T-helper 1 cell treated with Interleukin-12 subunit alpha and Interleukin-12 subunit beta and Interleukin-4 antibody, amounts not matched to agents 30 μg/mL and 1 μg/mL, for 36 hours (primary cell): ENCODE measurements around the gene SYT7.
"Not testable (repeated sequence)": the region's sequence is repeated elsewhere in the genome, so short reads cannot be mapped to it uniquely, and the experiment has no call there.

Source experiments
- H3K27ac Mint-ChIP-seq: one replicate; pipeline ENCODE4 v1.8.0; 2021; ENCODE audit warnings: mild to moderate bottlenecking, mixed read lengths
- H3K27me3 Mint-ChIP-seq: one replicate; pipeline ENCODE4 v1.8.0; 2021; ENCODE audit warnings: low read depth, mixed read lengths
- H3K36me3 Mint-ChIP-seq: one replicate; pipeline ENCODE4 v1.8.0; 2021; ENCODE audit warnings: low read depth, mixed read lengths
- H3K4me1 Mint-ChIP-seq: one replicate; pipeline ENCODE4 v1.8.0; 2021; ENCODE audit warnings: low read depth, mixed read lengths
- H3K4me3 Mint-ChIP-seq: one replicate; pipeline ENCODE4 v1.8.0; 2021; ENCODE audit warnings: mild to moderate bottlenecking, moderate library complexity, mixed read lengths
- H3K9me3 Mint-ChIP-seq: one replicate; pipeline ENCODE4 v1.8.0; 2021; ENCODE audit warnings: mixed read lengths

The SYT7 gene

GRCh38 chr11:61581030-61581928 lies at the start of gene SYT7:
Gene SYT7 (minus strand): TSS chr11:61581076. CDS start chr11:61580820, 256 bp downstream.
- peak within 1 kb of the TSS; percentile 55 for H3K27ac Mint-ChIP-seq
- peaks cover 67% of the 10 kb centered on the region for H3K27me3 Mint-ChIP-seq
- no peaks in the 10 kb centered on the region for H3K9me3 Mint-ChIP-seq
- H3K4me1 Mint-ChIP-seq, result peaks cover 5% of the 10 kb centered on the region
- no peaks in the 10 kb centered on the region for H3K36me3 Mint-ChIP-seq
- H3K4me3 Mint-ChIP-seq, result peak within 1 kb of the TSS; percentile 80

- Mint-ChIP-seq H3K27ac (no peak overlapping the region), H3K4me1 (no peaks in the 10 kb centered on the region), H3K27me3 (no peaks in the 10 kb centered on the region), H3K36me3 (no peaks in the 10 kb centered on the region), H3K9me3 (no peaks in the 10 kb centered on the region), H3K4me3 (no peak overlapping the region)
Measured at GRCh38 chr11:61630089-61630488, 49.2 kb upstream of the SYT7 start.

GRCh38 chr11:61629082-61629833 lies 48.4 kb upstream of the SYT7 start:
- Mint-ChIP-seq H3K4me1 (no peaks in the 10 kb centered on the region), H3K9me3 (no peaks in the 10 kb centered on the region), H3K27ac (no peak overlapping the region), H3K4me3 (no peak overlapping the region), H3K36me3 (no peaks in the 10 kb centered on the region), H3K27me3 (no peaks in the 10 kb centered on the region)

- H3K36me3 Mint-ChIP-seq, result no peaks in the 10 kb centered on the region
- H3K27me3 Mint-ChIP-seq, result no peaks in the 10 kb centered on the region
- no peak overlapping the region for H3K27ac Mint-ChIP-seq
- H3K4me1 Mint-ChIP-seq, result no peaks in the 10 kb centered on the region
- no peak overlapping the region for H3K4me3 Mint-ChIP-seq
- no peaks in the 10 kb centered on the region for H3K9me3 Mint-ChIP-seq
Measured at GRCh38 chr11:61628662-61628970, 47.7 kb upstream of the SYT7 start.

GRCh38 chr11:61627850-61628661 lies 47.2 kb upstream of the SYT7 start:
- no peak overlapping the region for H3K27ac Mint-ChIP-seq
- no peaks in the 10 kb centered on the region for H3K9me3 Mint-ChIP-seq
- H3K4me3 Mint-ChIP-seq, result no peak overlapping the region
- H3K27me3 Mint-ChIP-seq, result no peaks in the 10 kb centered on the region
- no peaks in the 10 kb centered on the region for H3K36me3 Mint-ChIP-seq
- H3K4me1 Mint-ChIP-seq, result no peaks in the 10 kb centered on the region

- no peaks in the 10 kb centered on the region for H3K9me3 Mint-ChIP-seq
- no peak overlapping the region for H3K27ac Mint-ChIP-seq
- H3K4me3 Mint-ChIP-seq, result no peak overlapping the region
- H3K4me1 Mint-ChIP-seq, result no peaks in the 10 kb centered on the region
- H3K27me3 Mint-ChIP-seq, result no peaks in the 10 kb centered on the region
- H3K36me3 Mint-ChIP-seq, result no peaks in the 10 kb centered on the region
Measured at GRCh38 chr11:61626580-61627380, 45.9 kb upstream of the SYT7 start.

- H3K27ac Mint-ChIP-seq, result no peak overlapping the region
- H3K27me3 Mint-ChIP-seq, result peaks cover 4% of the 10 kb centered on the region
- H3K36me3 Mint-ChIP-seq, result no peaks in the 10 kb centered on the region
- no peak overlapping the region for H3K4me3 Mint-ChIP-seq
- no peaks in the 10 kb centered on the region for H3K9me3 Mint-ChIP-seq
- H3K4me1 Mint-ChIP-seq, result no peaks in the 10 kb centered on the region
Measured at GRCh38 chr11:61625525-61625924, 44.6 kb upstream of the SYT7 start.

GRCh38 chr11:61621917-61622585 lies 41.2 kb upstream of the SYT7 start:
- no peaks in the 10 kb centered on the region for H3K36me3 Mint-ChIP-seq
- H3K4me1 Mint-ChIP-seq, result no peaks in the 10 kb centered on the region
- H3K9me3 Mint-ChIP-seq, result no peaks in the 10 kb centered on the region
- H3K27ac Mint-ChIP-seq, result no peak overlapping the region
- peaks cover 4% of the 10 kb centered on the region for H3K27me3 Mint-ChIP-seq
- no peak overlapping the region for H3K4me3 Mint-ChIP-seq

GRCh38 chr11:61619471-61620226 lies 38.8 kb upstream of the SYT7 start:
- H3K9me3 Mint-ChIP-seq, result no peaks in the 10 kb centered on the region
- H3K36me3 Mint-ChIP-seq, result no peaks in the 10 kb centered on the region
- H3K4me1 Mint-ChIP-seq, result no peaks in the 10 kb centered on the region
- no peak overlapping the region for H3K4me3 Mint-ChIP-seq
- H3K27ac Mint-ChIP-seq, result no peak overlapping the region
- peaks cover 4% of the 10 kb centered on the region for H3K27me3 Mint-ChIP-seq

- Mint-ChIP-seq H3K9me3 (no peaks in the 10 kb centered on the region), H3K27ac (no peak overlapping the region), H3K27me3 (peaks cover 4% of the 10 kb centered on the region), H3K36me3 (no peaks in the 10 kb centered on the region), H3K4me3 (no peak overlapping the region), H3K4me1 (no peaks in the 10 kb centered on the region)
Measured at GRCh38 chr11:61618978-61619377, 38.1 kb upstream of the SYT7 start.

- Mint-ChIP-seq H3K4me3 (no peak overlapping the region), H3K27me3 (peaks cover 4% of the 10 kb centered on the region), H3K27ac (no peak overlapping the region), H3K9me3 (no peaks in the 10 kb centered on the region), H3K4me1 (no peaks in the 10 kb centered on the region), H3K36me3 (no peaks in the 10 kb centered on the region)
Measured at GRCh38 chr11:61617515-61617914, 36.6 kb upstream of the SYT7 start.

GRCh38 chr11:61616434-61616833 lies 35.6 kb upstream of the SYT7 start:
- no peak overlapping the region for H3K4me3 Mint-ChIP-seq
- H3K9me3 Mint-ChIP-seq, result no peaks in the 10 kb centered on the region
- H3K27me3 Mint-ChIP-seq, result peaks cover 4% of the 10 kb centered on the region
- no peaks in the 10 kb centered on the region for H3K36me3 Mint-ChIP-seq
- no peaks in the 10 kb centered on the region for H3K4me1 Mint-ChIP-seq
- no peak overlapping the region for H3K27ac Mint-ChIP-seq

- not testable (repeated sequence) for H3K9me3 Mint-ChIP-seq, H3K36me3 Mint-ChIP-seq, H3K27me3 Mint-ChIP-seq, H3K4me1 Mint-ChIP-seq, H3K4me3 Mint-ChIP-seq, H3K27ac Mint-ChIP-seq
Measured at GRCh38 chr11:61614782-61615181, 33.9 kb upstream of the SYT7 start.
